Natural killer cell treated with Interleukin-12 subunit alpha and Interleukin-12 subunit beta and Interleukin-15 and Interleukin-18, amount 100 ng/mL, for 72 hours (primary cell): Measurements from ENCODE around the gene DNLZ. TPM values are rescaled to one million over a fixed set of nuclear protein-coding genes. Genes with fewer than 3 reads are reported as not detected.

Experiments used
- total RNA-seq, 2 donors: library from RNA; stranded (reverse); gene quantifications; one replicate each; pipeline ENCODE4 v1.2.3, GENCODE V29; 2022

DNLZ gene
- total RNA-seq, 2 donors from 2014 or later, result 30.0 to 41.2 TPM

Other genes starting within 250 kb of the DNLZ start
- 10 to 100 TPM; 29.1 to 42.3 TPM for gene TMEM250, start 244.9 kb downstream of the DNLZ start, total RNA-seq
- under 1 TPM in 1 of 2 donors, not detected in 1; 0.12 TPM for gene LHX3, start 158.6 kb downstream of the DNLZ start, total RNA-seq
- 10 to 100 TPM; 16.4 to 27.3 TPM for gene QSOX2, start 117.9 kb downstream of the DNLZ start, total RNA-seq
- not detected for gene CCDC187, start 59.6 kb downstream of the DNLZ start, total RNA-seq
- 1 to 10 TPM; 1.7 to 2.3 TPM for gene GPSM1, start 36.2 kb downstream of the DNLZ start, total RNA-seq
- gene CARD9, start 9.9 kb upstream of the DNLZ start, total RNA-seq, result 1 to 10 TPM; 2.8 to 9.4 TPM
- gene SNAPC4, start 36.4 kb upstream of the DNLZ start, total RNA-seq, result 10 to 100 TPM; 11.3 to 48.5 TPM
- gene ENTR1, start 46.9 kb upstream of the DNLZ start, total RNA-seq, result 10 to 100 TPM; 24.1 to 86.6 TPM
- gene PMPCA, start 46.9 kb upstream of the DNLZ start, total RNA-seq, result 100 to 1,000 TPM in 1 of 2 donors, 10 to 100 TPM in 1; 66.2 to 107 TPM
- gene INPP5E, start 76.1 kb upstream of the DNLZ start, total RNA-seq, result 10 to 100 TPM; 10.4 to 18.1 TPM
- gene SEC16A, start 119.3 kb upstream of the DNLZ start, total RNA-seq, result 100 to 1,000 TPM; 104 to 121 TPM
- 10 to 100 TPM; 57.3 to 85.0 TPM for gene NOTCH1, start 182.3 kb upstream of the DNLZ start, total RNA-seq